ENCODE measurements around the gene KRTAP5-10.
"Not testable (repeated sequence)": the region's sequence is repeated elsewhere in the genome, so short reads cannot be mapped to it uniquely, and the experiment has no call there.

- TF ChIP-seq CTCF (conservative IDR thresholded peaks at IDR 0.05 in 1 of 2, IDR thresholded peaks at IDR 0.05 in 1 of 2; ENCODE audit: low read depth in 1 of 2, low read length in 2 of 2); EZH2 (IDR thresholded peaks at IDR 0.05; ENCODE audit: low read length, missing control alignments): not testable (repeated sequence)
Observed at GRCh38 chr11:71607520-71608216, 42.3 kb downstream of the KRTAP5-10 start.

Measured in fibroblast of lung (primary cell).